Caco-2 (cell line): ENCODE data around the gene SPINK6. TPM values are rescaled to one million over a fixed set of nuclear protein-coding genes. Genes with fewer than 3 reads are reported as not detected.

Source experiments
- BruUV-seq: library from RNA; stranded (reverse); fragments of 400-500 nt; replicated peaks from 2 replicates; lab custom pipeline; 2021; lab: Mats Ljungman, UMichigan
- CTCF ChIA-PET: fragments of 300-600 bp; sonication (Branson Sonifier 250); formaldehyde crosslinking; loops from one replicate; lab custom pipeline; 2022; ENCODE audit warnings: antibody characterized with exemption; lab: Charles Lee
- POLR2A ChIA-PET: fragments of 300-600 bp; sonication (Branson Sonifier 250); formaldehyde crosslinking; loops from one replicate; lab custom pipeline; 2022; ENCODE audit warnings: antibody characterized with exemption; lab: Charles Lee
- DNase-seq, 2 experiments: peaks; one replicate each; pipeline versions ENCODE4 v3.0.0 to v3.0.0-alpha.2; 2020 to 2022
- H3K27me3 ChIP-seq: replicated peaks from 2 replicates; pipeline ENCODE4 v1.6.0; 2011; ENCODE audit warnings: low read length; ENCODE audit not compliant: control insufficient read depth, insufficient read depth
- H3K36me3 ChIP-seq: 2 replicates; pipeline ENCODE4 v1.5.1; 2011; ENCODE audit warnings: low read length; ENCODE audit not compliant: control insufficient read depth, insufficient read depth
- H3K4me1 ChIP-seq: fragments of 250-450 bp; sonication (Bioruptor Pico); 2 replicates; pipeline ENCODE4 v1.5.1; 2020; ENCODE audit warnings: mild to moderate bottlenecking
- H3K4me3 ChIP-seq: 2 replicates; pipeline ENCODE4 v1.5.1; 2011; ENCODE audit warnings: low read depth, mild to moderate bottlenecking, control low read depth, low read length
- H3K9me3 ChIP-seq: fragments of 250-450 bp; sonication (Bioruptor Pico); 2 replicates; pipeline ENCODE4 v1.5.1; 2020; ENCODE audit warnings: mild to moderate bottlenecking, moderate library complexity
- H3K27ac Mint-ChIP-seq: one replicate; pipeline ENCODE4 v1.8.0; 2022; ENCODE audit warnings: mixed read lengths; ENCODE audit not compliant: unreplicated experiment
- H3K27me3 Mint-ChIP-seq: one replicate; pipeline ENCODE4 v1.8.0; 2022; ENCODE audit warnings: mixed read lengths; ENCODE audit not compliant: insufficient read depth, unreplicated experiment
- H3K36me3 Mint-ChIP-seq: one replicate; pipeline ENCODE4 v1.8.0; 2022; ENCODE audit warnings: mild to moderate bottlenecking, mixed read lengths; ENCODE audit not compliant: insufficient read depth, unreplicated experiment
- H3K4me1 Mint-ChIP-seq: one replicate; pipeline ENCODE4 v1.8.0; 2022; ENCODE audit warnings: low read depth, mixed read lengths; ENCODE audit not compliant: unreplicated experiment
- H3K4me3 Mint-ChIP-seq: one replicate; pipeline ENCODE4 v1.8.0; 2022; ENCODE audit warnings: mild to moderate bottlenecking, moderate library complexity, mixed read lengths; ENCODE audit not compliant: unreplicated experiment
- H3K9me3 Mint-ChIP-seq: one replicate; pipeline ENCODE4 v1.8.0; 2022; ENCODE audit warnings: mixed read lengths; ENCODE audit not compliant: unreplicated experiment
- CTCF ChIP-seq, 2 experiments: fragments of 200-600 bp in 1 of 2; IDR thresholded peaks; 1 replicate in 1 of 2; 2 replicates in 1 of 2; pipeline versions ENCODE4 v1.5.1 to v1.8.0; 2011 to 2022; ENCODE audit warnings: antibody characterized with exemption in 1 of 2, control low read depth in 1 of 2, inconsistent platforms in 1 of 2, low read depth in 1 of 2, low read length in 1 of 2, mild to moderate bottlenecking in 1 of 2, moderate library complexity in 1 of 2; ENCODE audit not compliant: insufficient read depth in 1 of 2, severe bottlenecking in 1 of 2, unreplicated experiment in 1 of 2
- intact Hi-C: fragments of 100-400 bp; cut with micrococcal nuclease; formaldehyde crosslinking; loops from one replicate; pipeline ENCODE4 v1.10.0; 2022; ENCODE audit not compliant: unreplicated experiment
- total RNA-seq: library from RNA; stranded (reverse); gene quantifications from 2 replicates; pipeline ENCODE4 v1.2.3, GENCODE V29; 2022

SPINK6 gene
- total RNA-seq, 1 experiment from 2014 or later = not detected

GRCh38 chr5:148193202-148193601 lies 9.6 kb upstream of the SPINK6 start:
- no peak overlapping the region for H3K27ac Mint-ChIP-seq
- ChIA-PET POLR2A (no interaction called here), CTCF (no interaction called here)
- H3K4me1 Mint-ChIP-seq = no peaks in the 10 kb centered on the region
- TF ChIP-seq CTCF (IDR thresholded peaks at IDR 0.05; ENCODE audit: insufficient read depth in 1 of 2, low read depth in 1 of 2, low read length in 1 of 2, severe bottlenecking in 1 of 2, unreplicated experiment in 1 of 2) = no peak
- peaks cover 4% of the 10 kb centered on the region for H3K27me3 Mint-ChIP-seq
- H3K4me3 Mint-ChIP-seq = no peak overlapping the region
- H3K36me3 Mint-ChIP-seq = no peaks in the 10 kb centered on the region
- no peak for DNase-seq
- H3K27me3 ChIP-seq = no peaks in the 10 kb centered on the region
- H3K9me3 Mint-ChIP-seq = no peaks in the 10 kb centered on the region
- no peaks in the 10 kb centered on the region for H3K9me3 ChIP-seq
- no peaks in the 10 kb centered on the region for H3K4me1 ChIP-seq
- BruUV-seq = no TSS peak
- intact Hi-C loops = no loop called here
- H3K4me3 ChIP-seq = no peak overlapping the region
- H3K36me3 ChIP-seq = no peaks in the 10 kb centered on the region

DNA sequence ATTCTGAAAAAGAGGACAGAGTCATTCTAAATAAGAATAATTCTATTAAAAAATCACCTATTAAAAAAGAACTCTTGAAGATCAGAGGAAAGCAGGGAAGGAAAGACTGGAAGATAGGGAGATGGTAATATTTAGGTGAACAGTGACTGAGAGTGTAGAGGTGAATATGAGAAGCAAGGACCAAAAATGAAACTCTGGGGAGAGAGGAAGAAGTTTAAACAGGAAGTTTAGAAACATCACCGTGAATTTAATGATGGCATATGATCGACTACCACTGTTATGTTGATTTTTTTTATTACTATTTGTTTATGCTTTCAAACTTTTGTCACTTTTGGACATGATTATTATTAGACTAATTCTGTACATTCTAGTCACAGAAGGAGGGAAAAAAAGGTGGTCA lies 1.7 kb upstream of the SPINK6 start:
- no peak for DNase-seq
- H3K4me3 ChIP-seq = no peak overlapping the region
- Mint-ChIP-seq H3K4me3 (no peak overlapping the region), H3K36me3 (no peaks in the 10 kb centered on the region), H3K4me1 (no peaks in the 10 kb centered on the region), H3K9me3 (no peaks in the 10 kb centered on the region), H3K27ac (no peak overlapping the region), H3K27me3 (peaks cover 11% of the 10 kb centered on the region)
- no peaks in the 10 kb centered on the region for H3K9me3 ChIP-seq
- POLR2A ChIA-PET = no interaction called here
- no peak for TF ChIP-seq CTCF (IDR thresholded peaks at IDR 0.05; ENCODE audit: insufficient read depth in 1 of 2, low read depth in 1 of 2, low read length in 1 of 2, severe bottlenecking in 1 of 2, unreplicated experiment in 1 of 2)
- intact Hi-C loops = no loop called here
- no peaks in the 10 kb centered on the region for H3K36me3 ChIP-seq
- H3K4me1 ChIP-seq = no peaks in the 10 kb centered on the region
- no peaks in the 10 kb centered on the region for H3K27me3 ChIP-seq
- CTCF ChIA-PET = no interaction called here
- no TSS peak for BruUV-seq

GRCh38 chr5:148205044-148205806 lies 2.4 kb downstream of the SPINK6 start:
- Histone ChIP-seq H3K4me1 (no peaks in the 10 kb centered on the region), H3K4me3 (no peak overlapping the region), H3K9me3 (no peaks in the 10 kb centered on the region; the same call in 1 of the 2 replicates), H3K27me3 (no peaks in the 10 kb centered on the region), H3K36me3 (no peaks in the 10 kb centered on the region)
- Mint-ChIP-seq H3K36me3 (no peaks in the 10 kb centered on the region), H3K9me3 (no peaks in the 10 kb centered on the region), H3K4me1 (peaks cover 6% of the 10 kb centered on the region), H3K27me3 (peaks cover 4% of the 10 kb centered on the region), H3K27ac (no peak overlapping the region), H3K4me3 (no peak overlapping the region)
- TF ChIP-seq CTCF (IDR thresholded peaks at IDR 0.05; ENCODE audit: insufficient read depth in 1 of 2, low read depth in 1 of 2, low read length in 1 of 2, severe bottlenecking in 1 of 2, unreplicated experiment in 1 of 2) = no peak
- POLR2A ChIA-PET = no interaction called here
- no TSS peak for BruUV-seq
- no peak for DNase-seq
- CTCF ChIA-PET = no interaction called here
- intact Hi-C loops = no loop called here
